SK-N-SH (cell line): ENCODE results near the gene SLC6A20. TPM values are rescaled to one million over a fixed set of nuclear protein-coding genes. Genes with fewer than 3 reads are reported as not detected.

ENCODE experiments used
- CTCF ChIA-PET: fragments of 300-600, 350-600 bp; formaldehyde crosslinking; extraction: SDS; loops from one replicate; lab custom pipeline; 2021; lab: Yijun Ruan, JAX
- POLR2A ChIA-PET: fragments of 350-600 bp; sonication (Branson Sonifier 250); formaldehyde crosslinking; extraction: SDS; loops from one replicate; lab custom pipeline; 2020; ENCODE audit warnings: antibody characterized with exemption, inconsistent platforms; lab: Yijun Ruan, JAX
- DNase-seq: peaks from one replicate; pipeline ENCODE4 v3.0.0; 2012
- H2AFZ ChIP-seq: fragments of 200-600 bp; sonication (generic); 2 replicates; pipeline ENCODE4 v1.8.1; 2016; ENCODE audit warnings: antibody characterized with exemption, mild to moderate bottlenecking, low read depth
- H3F3A ChIP-seq: fragments of 200-600 bp; sonication (generic); replicated peaks from 2 replicates; pipeline ENCODE3; 2016; ENCODE audit warnings: antibody characterized with exemption, mild to moderate bottlenecking; ENCODE audit not compliant: insufficient read depth
- H3K27ac ChIP-seq, 2 experiments: fragments of 200-500 bp in 1 of 2; fragments of 200-600 bp in 1 of 2; sonication (Bioruptor generic) in 1 of 2; sonication (generic), shearing (Covaris generic) in 1 of 2; 2 replicates each; pipeline versions ENCODE4 v1.5.1 to v1.6.1; 2014 to 2016; ENCODE audit warnings: low read depth in 2 of 2, inconsistent platforms in 1 of 2, low read length in 1 of 2, mild to moderate bottlenecking in 1 of 2, mixed read lengths in 1 of 2
- H3K27me3 ChIP-seq: fragments of 200-600 bp; sonication (generic), shearing (Covaris generic); 2 replicates; pipeline ENCODE4 v1.6.1; 2016; ENCODE audit warnings: mixed run types; ENCODE audit not compliant: insufficient read depth
- H3K36me3 ChIP-seq, 2 experiments: fragments of 200-500 bp in 1 of 2; fragments of 200-600 bp in 1 of 2; sonication (Bioruptor generic) in 1 of 2; sonication (generic) in 1 of 2; replicated peaks in 1 of 2; 2 replicates each; pipeline versions ENCODE3 to v1.5.1; 2014 to 2016; ENCODE audit warnings: low read length in 1 of 2, mild to moderate bottlenecking in 1 of 2; ENCODE audit not compliant: insufficient read depth in 2 of 2, control insufficient read depth in 1 of 2
- H3K4me1 ChIP-seq, 2 experiments: fragments of 200-500 bp in 1 of 2; fragments of 200-600 bp in 1 of 2; sonication (Bioruptor generic) in 1 of 2; sonication (generic), shearing (Covaris generic) in 1 of 2; 2 replicates each; pipeline versions ENCODE4 v1.5.1 to v1.6.1; 2014 to 2016; ENCODE audit warnings: low read depth in 1 of 2, low read length in 1 of 2, mixed run types in 1 of 2; ENCODE audit not compliant: insufficient read depth in 2 of 2, control insufficient read depth in 1 of 2
- H3K4me2 ChIP-seq: fragments of 200-600 bp; sonication (generic), shearing (Covaris generic); 2 replicates; pipeline ENCODE4 v1.6.1; 2017; ENCODE audit warnings: mixed run types
- H3K4me3 ChIP-seq, 2 experiments: fragments of 200-500 bp in 1 of 2; fragments of 200-600 bp in 1 of 2; sonication (Bioruptor generic) in 1 of 2; sonication (generic), shearing (Covaris generic) in 1 of 2; 2 replicates each; pipeline versions ENCODE4 v1.5.1 to v1.8.1; 2014 to 2016; ENCODE audit warnings: low read depth in 2 of 2, inconsistent platforms in 1 of 2, low read length in 1 of 2, mild to moderate bottlenecking in 1 of 2, mixed read lengths in 1 of 2, moderate library complexity in 1 of 2
- H3K79me2 ChIP-seq: fragments of 200-600 bp; sonication (generic); 2 replicates; pipeline ENCODE4 v1.8.1; 2017; ENCODE audit warnings: mild to moderate bottlenecking; ENCODE audit not compliant: insufficient read depth
- H3K9ac ChIP-seq: fragments of 200-600 bp; sonication (generic); 2 replicates; pipeline ENCODE4 v1.6.1; 2017; ENCODE audit warnings: mixed run types
- H3K9me2 ChIP-seq: fragments of 200-600 bp; sonication (generic); 2 replicates; pipeline ENCODE4 v1.6.1; 2017; ENCODE audit warnings: mixed run types
- H3K9me3 ChIP-seq: fragments of 200-600 bp; sonication (generic); 2 replicates; pipeline ENCODE4 v1.6.1; 2017; ENCODE audit warnings: mixed run types, mild to moderate bottlenecking, moderate library complexity
- H4K20me1 ChIP-seq: fragments of 200-600 bp; sonication (generic); 2 replicates; pipeline ENCODE4 v1.6.1; 2017; ENCODE audit warnings: mild to moderate bottlenecking, mixed run types; ENCODE audit not compliant: insufficient read depth
- CHD2 ChIP-seq: fragments of 150-350 bp; IDR thresholded peaks from 2 replicates; pipeline ENCODE4 v1.6.1; 2018; ENCODE audit warnings: low read length; ENCODE audit not compliant: partially characterized antibody
- ELF1 ChIP-seq: IDR thresholded peaks from 2 replicates; pipeline ENCODE4 v1.4.0; 2012
- FOSL2 ChIP-seq: IDR thresholded peaks from 2 replicates; pipeline ENCODE4 v1.4.0; 2012; ENCODE audit warnings: low read depth, mild to moderate bottlenecking, moderate library complexity, borderline replicate concordance
- FOXJ3 ChIP-seq: sonication (generic); formaldehyde crosslinking; IDR thresholded peaks from 2 replicates; pipeline ENCODE4 v1.5.1; 2020; ENCODE audit warnings: mild to moderate bottlenecking, missing genetic modification reagents
- GATA2 ChIP-seq: sonication (generic); formaldehyde crosslinking; IDR thresholded peaks from 2 replicates; pipeline ENCODE4 v1.5.0; 2020; ENCODE audit warnings: mild to moderate bottlenecking, missing genetic modification reagents
- JUND ChIP-seq: IDR thresholded peaks from 2 replicates; pipeline ENCODE4 v1.4.0; 2012
- NFIC ChIP-seq: IDR thresholded peaks from 2 replicates; pipeline ENCODE4 v1.4.0; 2012; ENCODE audit warnings: borderline replicate concordance
- NRF1 ChIP-seq: IDR thresholded peaks from 2 replicates; pipeline ENCODE4 v1.6.1; 2012; ENCODE audit warnings: low read depth, mild to moderate bottlenecking, low read length
- RAD21 ChIP-seq: IDR thresholded peaks from 2 replicates; pipeline ENCODE4 v1.6.1; 2012; ENCODE audit warnings: mild to moderate bottlenecking, low read length
- RFX5 ChIP-seq: IDR thresholded peaks from 2 replicates; pipeline ENCODE4 v1.6.1; 2012; ENCODE audit warnings: mild to moderate bottlenecking, improper control_type of control experiment, low read length
- SMC3 ChIP-seq: IDR thresholded peaks from 2 replicates; pipeline ENCODE4 v1.6.1; 2012; ENCODE audit warnings: low read depth, low read length, improper control_type of control experiment
- TEAD4 ChIP-seq: IDR thresholded peaks from 2 replicates; pipeline ENCODE4 v1.4.0; 2012; ENCODE audit warnings: mild to moderate bottlenecking, borderline replicate concordance; ENCODE audit not compliant: insufficient read depth
- USF1 ChIP-seq: IDR thresholded peaks from 2 replicates; pipeline ENCODE4 v1.4.0; 2012; ENCODE audit warnings: low read depth, borderline replicate concordance
- YY1 ChIP-seq: IDR thresholded peaks from 2 replicates; pipeline ENCODE4 v1.4.0; 2012; ENCODE audit warnings: low read depth, mild to moderate bottlenecking
- WGBS: methylation state at CpG from one replicate; pipeline ENCODE4 v1.1.6; 2017; ENCODE audit warnings: low lambda C conversion rate; 5-methylcytosine and 5-hydroxymethylcytosine counted together
- polyA plus RNA-seq, 3 experiments: library from polyadenylated mRNA; depleted of rRNA; stranded (reverse); fragments of >200 nt; gene quantifications; 2 replicates each; pipeline ENCODE4 v1.2.3, GENCODE V29; 2012
- TF ChIP-seq, protein P1 (sequence below): fragments of 150-350 bp; IDR thresholded peaks from 2 replicates; pipeline ENCODE4 v1.6.1; 2016; ENCODE audit warnings: mild to moderate bottlenecking, low read depth, low read length
- TF ChIP-seq, protein P2 (sequence below): fragments of 150-350 bp; IDR thresholded peaks from 2 replicates; pipeline ENCODE4 v1.6.1; 2017; ENCODE audit warnings: antibody characterized with exemption, low read length, low read depth, borderline replicate concordance
- TF ChIP-seq, protein P3 (sequence below): IDR thresholded peaks from 2 replicates; pipeline ENCODE4 v1.6.1; 2012; ENCODE audit warnings: mild to moderate bottlenecking, low read depth, low read length, moderate library complexity
- TF ChIP-seq, protein P4 (sequence below): IDR thresholded peaks from 2 replicates; pipeline ENCODE4; 2012

Gene SLC6A20
- polyA plus RNA-seq, 1 of the 3 experiments (the other 2 are of a cell fraction): not detected

DNA sequence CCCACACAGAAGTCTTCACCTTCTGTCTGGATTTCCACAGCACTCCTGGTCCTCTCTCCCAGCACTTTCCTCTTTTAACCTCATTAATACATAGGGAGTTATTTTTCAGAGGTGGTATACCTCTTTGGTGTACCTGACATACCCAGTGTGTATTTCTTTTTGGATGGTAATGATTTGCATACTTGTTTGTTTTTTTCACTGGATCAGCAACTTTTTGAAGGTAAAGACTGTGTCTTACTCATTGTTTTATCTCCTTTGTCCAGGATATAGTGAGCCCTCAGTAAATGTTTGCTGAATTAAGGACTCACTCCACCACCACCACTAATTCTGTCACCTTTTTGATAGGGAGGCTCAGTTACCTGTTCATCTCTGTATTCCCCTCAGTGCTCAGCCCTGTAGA lies 55.1 kb downstream of the SLC6A20 start:
- Histone ChIP-seq H3K9me2 (no peaks in the 10 kb centered on the region), H4K20me1 (no peaks in the 10 kb centered on the region)
- no peak for TF ChIP-seq JUND
- no peak for TF ChIP-seq NRF1
- no peak for TF ChIP-seq FOXJ3 (CRISPR knock-in tag)
- no peak for TF ChIP-seq YY1
- no peak for TF ChIP-seq SMC3
- TF ChIP-seq, protein P1, sequence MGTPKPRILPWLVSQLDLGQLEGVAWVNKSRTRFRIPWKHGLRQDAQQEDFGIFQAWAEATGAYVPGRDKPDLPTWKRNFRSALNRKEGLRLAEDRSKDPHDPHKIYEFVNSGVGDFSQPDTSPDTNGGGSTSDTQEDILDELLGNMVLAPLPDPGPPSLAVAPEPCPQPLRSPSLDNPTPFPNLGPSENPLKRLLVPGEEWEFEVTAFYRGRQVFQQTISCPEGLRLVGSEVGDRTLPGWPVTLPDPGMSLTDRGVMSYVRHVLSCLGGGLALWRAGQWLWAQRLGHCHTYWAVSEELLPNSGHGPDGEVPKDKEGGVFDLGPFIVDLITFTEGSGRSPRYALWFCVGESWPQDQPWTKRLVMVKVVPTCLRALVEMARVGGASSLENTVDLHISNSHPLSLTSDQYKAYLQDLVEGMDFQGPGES: no peak
- TF ChIP-seq GATA2 (CRISPR knock-in tag): no peak
- TF ChIP-seq, all 33 proteins: peak for 0
- Histone ChIP-seq H3K4me1 (peaks cover 0 to 2% of the 10 kb centered on the region in 2 experiments; a peak in 1 of 4 replicates), H3K79me2 (no peaks in the 10 kb centered on the region), H3K4me3 (no peak overlapping the region), H3F3A (no peaks in the 10 kb centered on the region), H2AFZ (no peak overlapping the region), H3K9ac (no peak overlapping the region), H3K4me2 (no peak overlapping the region), H3K9me3 (no peaks in the 10 kb centered on the region), H3K27ac (no peak overlapping the region), H3K27me3 (no peaks in the 10 kb centered on the region), H3K36me3 (peaks cover 78 to 89% of the 10 kb centered on the region in 2 experiments)
- CTCF ChIA-PET: no interaction called here
- POLR2A ChIA-PET: no interaction called here
- DNase-seq: no peak

DNA sequence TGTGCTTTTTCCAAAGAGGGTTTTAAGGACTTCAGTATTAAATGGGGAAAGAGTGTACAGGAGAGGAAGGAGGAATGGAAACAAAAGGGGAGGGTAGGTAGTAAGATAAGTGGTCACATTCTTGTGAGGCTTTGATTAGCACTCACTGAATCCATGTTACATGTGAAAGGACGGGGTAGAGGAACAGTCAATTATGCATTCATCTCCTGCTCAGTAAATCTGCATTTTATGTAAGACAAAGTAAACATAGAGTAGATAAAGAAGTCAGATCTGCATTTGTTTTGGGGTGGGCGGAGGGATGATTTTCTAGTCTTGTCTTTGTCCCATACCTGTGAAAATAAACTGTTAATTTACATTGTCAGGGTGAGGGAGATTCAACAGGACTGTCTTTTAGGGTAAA lies 56.3 kb downstream of the SLC6A20 start:
- Histone ChIP-seq H3K4me3 (no peak overlapping the region), H3K27me3 (no peaks in the 10 kb centered on the region), H3K4me2 (no peak overlapping the region), H4K20me1 (no peaks in the 10 kb centered on the region), H2AFZ (no peak overlapping the region), H3K9me2 (no peaks in the 10 kb centered on the region), H3F3A (no peaks in the 10 kb centered on the region), H3K9me3 (no peaks in the 10 kb centered on the region), H3K79me2 (no peaks in the 10 kb centered on the region), H3K36me3 (peaks cover 80 to 89% of the 10 kb centered on the region in 2 experiments), H3K27ac (no peak overlapping the region), H3K9ac (no peak overlapping the region), H3K4me1 (peaks cover 0 to 2% of the 10 kb centered on the region in 2 experiments; a peak in 1 of 4 replicates)
- TF ChIP-seq, protein P2, sequence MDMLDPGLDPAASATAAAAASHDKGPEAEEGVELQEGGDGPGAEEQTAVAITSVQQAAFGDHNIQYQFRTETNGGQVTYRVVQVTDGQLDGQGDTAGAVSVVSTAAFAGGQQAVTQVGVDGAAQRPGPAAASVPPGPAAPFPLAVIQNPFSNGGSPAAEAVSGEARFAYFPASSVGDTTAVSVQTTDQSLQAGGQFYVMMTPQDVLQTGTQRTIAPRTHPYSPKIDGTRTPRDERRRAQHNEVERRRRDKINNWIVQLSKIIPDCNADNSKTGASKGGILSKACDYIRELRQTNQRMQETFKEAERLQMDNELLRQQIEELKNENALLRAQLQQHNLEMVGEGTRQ: no peak
- TF ChIP-seq GATA2 (CRISPR knock-in tag): no peak
- TF ChIP-seq CHD2: no peak
- TF ChIP-seq ELF1: no peak
- no peak for TF ChIP-seq USF1
- no peak for TF ChIP-seq RFX5
- TF ChIP-seq, protein P1: no peak
- TF ChIP-seq NFIC: no peak
- TF ChIP-seq, protein P3, sequence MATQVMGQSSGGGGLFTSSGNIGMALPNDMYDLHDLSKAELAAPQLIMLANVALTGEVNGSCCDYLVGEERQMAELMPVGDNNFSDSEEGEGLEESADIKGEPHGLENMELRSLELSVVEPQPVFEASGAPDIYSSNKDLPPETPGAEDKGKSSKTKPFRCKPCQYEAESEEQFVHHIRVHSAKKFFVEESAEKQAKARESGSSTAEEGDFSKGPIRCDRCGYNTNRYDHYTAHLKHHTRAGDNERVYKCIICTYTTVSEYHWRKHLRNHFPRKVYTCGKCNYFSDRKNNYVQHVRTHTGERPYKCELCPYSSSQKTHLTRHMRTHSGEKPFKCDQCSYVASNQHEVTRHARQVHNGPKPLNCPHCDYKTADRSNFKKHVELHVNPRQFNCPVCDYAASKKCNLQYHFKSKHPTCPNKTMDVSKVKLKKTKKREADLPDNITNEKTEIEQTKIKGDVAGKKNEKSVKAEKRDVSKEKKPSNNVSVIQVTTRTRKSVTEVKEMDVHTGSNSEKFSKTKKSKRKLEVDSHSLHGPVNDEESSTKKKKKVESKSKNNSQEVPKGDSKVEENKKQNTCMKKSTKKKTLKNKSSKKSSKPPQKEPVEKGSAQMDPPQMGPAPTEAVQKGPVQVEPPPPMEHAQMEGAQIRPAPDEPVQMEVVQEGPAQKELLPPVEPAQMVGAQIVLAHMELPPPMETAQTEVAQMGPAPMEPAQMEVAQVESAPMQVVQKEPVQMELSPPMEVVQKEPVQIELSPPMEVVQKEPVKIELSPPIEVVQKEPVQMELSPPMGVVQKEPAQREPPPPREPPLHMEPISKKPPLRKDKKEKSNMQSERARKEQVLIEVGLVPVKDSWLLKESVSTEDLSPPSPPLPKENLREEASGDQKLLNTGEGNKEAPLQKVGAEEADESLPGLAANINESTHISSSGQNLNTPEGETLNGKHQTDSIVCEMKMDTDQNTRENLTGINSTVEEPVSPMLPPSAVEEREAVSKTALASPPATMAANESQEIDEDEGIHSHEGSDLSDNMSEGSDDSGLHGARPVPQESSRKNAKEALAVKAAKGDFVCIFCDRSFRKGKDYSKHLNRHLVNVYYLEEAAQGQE: no peak
- TF ChIP-seq TEAD4: no peak
- no peak for TF ChIP-seq JUND
- no peak for TF ChIP-seq RAD21
- TF ChIP-seq, protein P4, sequence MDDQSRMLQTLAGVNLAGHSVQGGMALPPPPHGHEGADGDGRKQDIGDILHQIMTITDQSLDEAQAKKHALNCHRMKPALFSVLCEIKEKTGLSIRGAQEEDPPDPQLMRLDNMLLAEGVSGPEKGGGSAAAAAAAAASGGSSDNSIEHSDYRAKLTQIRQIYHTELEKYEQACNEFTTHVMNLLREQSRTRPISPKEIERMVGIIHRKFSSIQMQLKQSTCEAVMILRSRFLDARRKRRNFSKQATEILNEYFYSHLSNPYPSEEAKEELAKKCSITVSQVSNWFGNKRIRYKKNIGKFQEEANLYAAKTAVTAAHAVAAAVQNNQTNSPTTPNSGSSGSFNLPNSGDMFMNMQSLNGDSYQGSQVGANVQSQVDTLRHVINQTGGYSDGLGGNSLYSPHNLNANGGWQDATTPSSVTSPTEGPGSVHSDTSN: no peak
- no peak for TF ChIP-seq FOSL2
- TF ChIP-seq SMC3: no peak
- TF ChIP-seq FOXJ3 (CRISPR knock-in tag): no peak
- 98% methylated on average over 2 of the region's 2 CpGs for WGBS
- ChIA-PET CTCF (no interaction called here), POLR2A (no interaction called here)
- DNase-seq: no peak
